GM12892 (cell line): ENCODE measurements around the gene ASCC1.
"Not testable (repeated sequence)": the region's sequence is repeated elsewhere in the genome, so short reads cannot be mapped to it uniquely, and the experiment has no call there.

ENCODE experiments used
- POLR2A ChIP-seq: IDR thresholded peaks from 2 replicates; pipeline ENCODE4 v1.6.1; 2011; ENCODE audit warnings: low read depth, low read length, control low read depth
- POLR2AphosphoS5 ChIP-seq: IDR thresholded peaks from 2 replicates; pipeline ENCODE4 v1.6.1; 2011; ENCODE audit warnings: low read depth, low read length, control low read depth
- TAF1 ChIP-seq: IDR thresholded peaks from 2 replicates; pipeline ENCODE4 v1.6.1; 2011; ENCODE audit warnings: low read depth, mild to moderate bottlenecking, control low read depth, low read length, borderline replicate concordance

DNA sequence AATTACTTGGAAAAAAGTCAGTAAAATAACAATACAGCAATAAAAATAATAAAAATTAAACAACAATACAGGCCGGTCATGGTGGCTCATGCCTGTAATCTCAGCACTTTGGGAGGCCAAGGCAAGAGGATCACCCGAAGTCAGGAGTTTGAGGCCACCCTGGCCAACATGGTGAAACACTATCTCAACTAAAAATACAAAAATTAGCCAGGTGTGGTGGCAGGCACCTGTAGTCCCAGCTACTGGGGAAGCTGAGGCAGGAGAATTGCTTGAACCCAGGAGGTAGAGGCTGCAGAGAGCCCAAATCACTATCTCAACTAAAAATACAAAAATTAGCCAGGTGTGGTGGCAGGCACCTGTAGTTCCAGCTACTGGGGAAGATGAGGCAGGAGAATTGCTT is 4.2 kb downstream of the ASCC1 start:
- not testable (repeated sequence) for TF ChIP-seq POLR2A, TAF1, POLR2AphosphoS5
